ENCODE results near the gene TMEM200C.

Gene TMEM200C

DNA sequence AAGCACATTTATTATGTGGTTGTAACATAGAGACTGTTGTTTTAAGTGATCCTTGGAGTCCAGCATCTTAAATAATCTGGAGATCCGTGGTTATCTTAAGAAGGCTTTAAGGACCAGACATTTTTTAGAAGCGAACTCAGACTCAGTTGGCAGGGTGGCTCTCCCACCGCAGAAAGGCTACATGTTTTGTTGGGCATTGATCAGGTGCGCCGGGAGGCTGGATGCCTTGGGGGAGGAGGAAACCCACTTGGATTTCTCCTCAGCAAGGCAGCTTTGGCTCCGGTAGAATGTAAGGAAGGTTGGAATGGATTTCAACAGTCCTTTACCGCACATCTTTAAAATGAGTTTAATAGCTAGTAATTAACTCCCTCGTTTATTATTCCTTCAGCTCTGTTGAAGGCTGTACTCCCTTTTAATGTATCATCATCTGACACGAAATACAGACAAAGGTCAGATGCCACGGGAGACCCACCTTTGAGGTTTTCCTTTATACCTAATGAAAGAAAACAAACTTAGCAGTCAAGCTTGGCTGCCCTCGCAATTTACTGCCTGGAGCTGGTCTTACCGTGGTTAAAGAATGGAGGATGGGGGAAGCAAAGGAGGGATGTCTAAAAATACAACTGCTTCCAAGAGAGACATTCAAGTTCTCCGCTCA lies 1.2 kb downstream of the TMEM200C start:
- DNase-seq (ENCODE audit: extremely low spot score) = no peak
- ChIA-PET CTCF (no interaction called here), POLR2A (interaction anchor here (0.6 kb wide), 1 partner anchor 132 kb away, joined by 4 read pairs; no protein-coding TSS in a partner anchor)
- no peak for TF ChIP-seq FOXK2 (IDR thresholded peaks at IDR 0.05)
- TF ChIP-seq SUZ12 (IDR thresholded peaks at IDR 0.05) = no peak
- no peak for TF ChIP-seq CTBP1 (IDR thresholded peaks at IDR 0.05; ENCODE audit: borderline replicate concordance)
- no peak for TF ChIP-seq ARNT (IDR thresholded peaks at IDR 0.05)
- TF ChIP-seq, protein P1, sequence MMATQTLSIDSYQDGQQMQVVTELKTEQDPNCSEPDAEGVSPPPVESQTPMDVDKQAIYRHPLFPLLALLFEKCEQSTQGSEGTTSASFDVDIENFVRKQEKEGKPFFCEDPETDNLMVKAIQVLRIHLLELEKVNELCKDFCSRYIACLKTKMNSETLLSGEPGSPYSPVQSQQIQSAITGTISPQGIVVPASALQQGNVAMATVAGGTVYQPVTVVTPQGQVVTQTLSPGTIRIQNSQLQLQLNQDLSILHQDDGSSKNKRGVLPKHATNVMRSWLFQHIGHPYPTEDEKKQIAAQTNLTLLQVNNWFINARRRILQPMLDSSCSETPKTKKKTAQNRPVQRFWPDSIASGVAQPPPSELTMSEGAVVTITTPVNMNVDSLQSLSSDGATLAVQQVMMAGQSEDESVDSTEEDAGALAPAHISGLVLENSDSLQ (IDR thresholded peaks at IDR 0.05) = no peak

DNA sequence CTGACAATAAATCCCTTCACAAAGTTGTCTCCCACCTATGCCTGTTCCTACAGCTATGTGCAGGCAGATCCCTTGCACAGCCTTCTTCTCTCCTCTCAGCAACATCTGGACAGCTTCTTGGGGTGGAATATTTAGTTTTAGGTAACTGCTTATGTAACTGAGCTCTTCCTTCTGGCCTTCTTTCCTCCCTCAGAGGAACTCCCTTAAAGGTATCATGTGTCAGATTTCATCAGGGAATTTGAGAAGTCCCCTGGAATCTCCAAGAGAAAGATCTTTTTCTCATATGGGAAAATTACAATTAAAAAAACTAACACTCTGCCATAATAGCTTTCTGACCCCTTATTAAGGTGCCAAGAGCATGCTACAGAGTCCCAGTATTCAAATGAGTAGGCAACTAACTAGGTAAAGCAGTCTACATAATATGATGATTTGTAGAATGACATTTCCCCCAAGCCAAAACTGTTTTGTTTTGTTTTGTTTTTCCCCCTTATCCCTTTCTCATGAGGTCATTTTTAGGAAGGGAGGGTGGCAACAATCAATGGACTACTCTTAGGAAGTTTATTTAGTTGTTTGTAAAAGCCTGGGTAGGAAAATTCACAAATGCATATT lies 2.4 kb downstream of the TMEM200C start:
- ChIA-PET POLR2A (interaction anchor here (0.9 kb wide), 1 partner anchor 22 kb away, joined by 3 read pairs; no protein-coding TSS in a partner anchor), CTCF (no interaction called here)
- no peak for DNase-seq (ENCODE audit: extremely low spot score)
- TF ChIP-seq ZNF384 (IDR thresholded peaks at IDR 0.05) (no peak), BHLHE40 (IDR thresholded peaks at IDR 0.05; ENCODE audit: borderline replicate concordance) (no peak), FOXA1 (IDR thresholded peaks at IDR 0.05) (no peak), TARDBP (IDR thresholded peaks at IDR 0.05) (no peak), FOXK2 (IDR thresholded peaks at IDR 0.05) (no peak), HDGF (IDR thresholded peaks at IDR 0.05; ENCODE audit: borderline replicate concordance) (no peak), FOXM1 (IDR thresholded peaks at IDR 0.05; ENCODE audit: borderline replicate concordance) (no peak), SUZ12 (IDR thresholded peaks at IDR 0.05) (no peak), NFRKB (IDR thresholded peaks at IDR 0.05) (no peak), LEF1 (IDR thresholded peaks at IDR 0.05; ENCODE audit: borderline replicate concordance) (no peak), L3MBTL2 (conservative IDR thresholded peaks at IDR 0.05) (no peak), ELF4 (IDR thresholded peaks at IDR 0.05) (no peak), CTBP1 (IDR thresholded peaks at IDR 0.05; ENCODE audit: borderline replicate concordance) (no peak), SP1 (IDR thresholded peaks at IDR 0.05) (no peak), ARNT (IDR thresholded peaks at IDR 0.05) (no peak)
- TF ChIP-seq, protein P1 (IDR thresholded peaks at IDR 0.05) = no peak

DNA sequence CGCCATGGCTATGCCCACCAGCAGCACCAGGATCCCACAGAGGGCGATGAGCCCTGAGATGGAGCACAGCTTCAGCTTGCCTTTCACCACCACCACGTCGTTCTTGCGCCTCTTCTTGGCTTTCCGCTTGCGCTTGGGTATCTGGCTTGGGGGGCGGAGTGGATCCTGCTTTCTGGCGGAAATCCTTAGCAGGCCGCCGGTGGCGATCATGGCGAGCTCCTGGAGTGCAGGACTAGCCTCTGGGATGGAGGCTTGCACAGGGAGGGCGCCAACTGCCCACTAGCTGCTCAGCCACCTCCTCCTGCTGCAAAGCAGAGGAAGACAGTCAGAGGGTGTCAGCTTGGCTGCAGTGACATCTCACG lies 3.5 kb downstream of the TMEM200C start:
- TF ChIP-seq BHLHE40 (IDR thresholded peaks at IDR 0.05; ENCODE audit: borderline replicate concordance) (no peak), ELF4 (IDR thresholded peaks at IDR 0.05) (no peak), L3MBTL2 (conservative IDR thresholded peaks at IDR 0.05) (no peak)
- DNase-seq (ENCODE audit: extremely low spot score) = no peak
- CTCF ChIA-PET = no interaction called here
- POLR2A ChIA-PET = no interaction called here

DNA sequence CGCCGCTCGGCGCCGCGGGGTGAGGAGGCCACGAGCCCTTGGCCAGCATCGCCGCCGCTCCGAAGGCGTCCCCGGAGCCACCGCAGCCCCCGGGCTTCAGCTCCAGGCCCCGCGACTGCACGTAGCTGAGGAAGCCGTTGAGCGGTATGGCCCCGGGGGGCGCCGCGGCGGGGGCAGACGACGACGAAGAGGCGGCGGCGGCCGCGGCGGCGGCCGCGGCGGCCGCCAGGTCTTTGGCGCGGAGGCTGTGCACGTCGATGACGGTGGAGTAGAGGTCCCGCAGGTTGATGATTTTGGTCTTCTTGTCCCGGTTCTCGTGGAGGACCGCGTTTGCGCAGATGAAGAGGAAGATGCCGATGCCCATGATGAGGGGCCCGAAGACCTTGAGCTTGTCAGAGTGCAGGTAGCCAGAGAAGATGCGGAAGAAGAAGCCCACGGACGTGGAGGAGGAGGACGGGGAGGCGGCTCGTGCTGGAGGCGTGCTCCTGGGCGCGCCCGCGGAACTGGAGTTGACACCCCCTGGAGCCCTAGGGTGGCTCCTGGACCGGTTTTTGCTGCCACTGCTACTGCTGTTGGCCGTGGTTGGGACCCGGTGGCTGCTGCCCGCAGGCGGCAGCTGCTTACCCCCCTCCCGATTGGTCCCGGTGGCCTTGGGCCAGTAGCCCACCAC lies 4.0 kb downstream of the TMEM200C start:
- DNase-seq (ENCODE audit: extremely low spot score) = no peak
- TF ChIP-seq ARNT (IDR thresholded peaks at IDR 0.05) = no peak
- no peak for TF ChIP-seq FOXK2 (IDR thresholded peaks at IDR 0.05)
- no peak for TF ChIP-seq HDGF (IDR thresholded peaks at IDR 0.05; ENCODE audit: borderline replicate concordance)
- no peak for TF ChIP-seq LEF1 (IDR thresholded peaks at IDR 0.05; ENCODE audit: borderline replicate concordance)
- no peak for TF ChIP-seq L3MBTL2 (conservative IDR thresholded peaks at IDR 0.05)
- TF ChIP-seq ELF4 (IDR thresholded peaks at IDR 0.05) = no peak
- no peak for TF ChIP-seq BHLHE40 (IDR thresholded peaks at IDR 0.05; ENCODE audit: borderline replicate concordance)
- no peak for TF ChIP-seq FOXM1 (IDR thresholded peaks at IDR 0.05; ENCODE audit: borderline replicate concordance)
- TF ChIP-seq ZNF384 (IDR thresholded peaks at IDR 0.05) = no peak
- no peak for TF ChIP-seq FOXA1 (IDR thresholded peaks at IDR 0.05)
- TF ChIP-seq SUZ12 (IDR thresholded peaks at IDR 0.05) = no peak
- TF ChIP-seq, protein P1 (IDR thresholded peaks at IDR 0.05) = no peak
- no peak for TF ChIP-seq TARDBP (IDR thresholded peaks at IDR 0.05)
- TF ChIP-seq CTBP1 (IDR thresholded peaks at IDR 0.05; ENCODE audit: borderline replicate concordance) = no peak
- no peak for TF ChIP-seq SP1 (IDR thresholded peaks at IDR 0.05)
- TF ChIP-seq NFRKB (IDR thresholded peaks at IDR 0.05) = no peak
- ChIA-PET POLR2A (no interaction called here), CTCF (interaction anchor here (1.5 to 1.6 kb wide), 2 partner anchors 13 to 23 kb away, joined by 3 to 4 read pairs; no protein-coding TSS in a partner anchor)

DNA sequence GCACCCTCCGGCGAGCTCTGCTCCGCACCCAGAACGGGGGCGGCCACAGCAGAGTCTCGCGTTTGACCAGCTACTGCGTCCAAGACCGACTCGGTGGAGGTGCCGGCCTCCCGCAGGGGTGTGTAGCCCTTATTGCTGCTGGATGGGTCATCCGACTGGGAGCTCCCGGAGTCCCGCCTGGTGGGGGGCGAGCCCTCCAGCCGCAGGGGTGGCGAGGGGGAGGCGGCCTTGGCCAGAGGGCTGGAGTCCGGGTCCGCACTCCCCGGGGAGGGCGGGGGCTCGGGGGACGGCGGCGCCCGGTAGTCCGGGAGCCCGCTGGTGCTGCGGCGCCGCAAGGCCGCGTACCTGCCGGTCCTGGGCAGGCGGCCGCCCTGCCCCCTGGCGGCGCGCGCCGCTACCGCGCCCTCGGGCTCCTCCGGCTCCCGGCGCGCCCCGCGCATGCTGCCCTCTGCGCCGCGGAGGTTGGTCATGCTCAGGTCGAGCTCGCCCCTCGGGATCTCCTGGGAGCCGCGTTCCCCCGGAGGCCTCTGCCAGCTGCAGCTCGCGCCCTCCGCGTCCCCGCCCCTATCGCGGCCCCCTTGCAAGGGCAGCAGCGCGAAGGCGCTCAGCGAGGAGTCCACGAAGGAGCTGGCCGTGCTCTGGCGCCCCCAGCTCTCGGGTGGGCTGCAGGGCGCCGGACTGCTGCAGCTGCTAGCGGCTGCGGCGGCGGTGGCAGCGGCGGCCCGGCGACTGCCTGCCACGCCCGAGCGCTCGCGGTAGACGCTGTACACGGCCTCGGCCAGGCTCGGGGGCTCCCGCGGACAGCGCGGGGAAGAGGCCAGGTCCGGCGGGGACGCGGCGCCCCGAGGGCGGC lies 4.8 kb downstream of the TMEM200C start:
- POLR2A ChIA-PET = no interaction called here
- DNase-seq (ENCODE audit: extremely low spot score) = no peak
- CTCF ChIA-PET = interaction anchor here (1.0 to 1.6 kb wide), 3 partner anchors 14 to 166 kb away, joined by 3 to 4 read pairs (median 3); no protein-coding TSS in a partner anchor
- no peak for TF ChIP-seq SUZ12 (IDR thresholded peaks at IDR 0.05)
- TF ChIP-seq HDGF (IDR thresholded peaks at IDR 0.05; ENCODE audit: borderline replicate concordance) = no peak
- TF ChIP-seq SP1 (IDR thresholded peaks at IDR 0.05) = no peak
- no peak for TF ChIP-seq NFRKB (IDR thresholded peaks at IDR 0.05)
- no peak for TF ChIP-seq TARDBP (IDR thresholded peaks at IDR 0.05)
- TF ChIP-seq, protein P1 (IDR thresholded peaks at IDR 0.05) = no peak
- no peak for TF ChIP-seq LEF1 (IDR thresholded peaks at IDR 0.05; ENCODE audit: borderline replicate concordance)
- no peak for TF ChIP-seq FOXM1 (IDR thresholded peaks at IDR 0.05; ENCODE audit: borderline replicate concordance)
- no peak for TF ChIP-seq ELF4 (IDR thresholded peaks at IDR 0.05)
- TF ChIP-seq CTBP1 (IDR thresholded peaks at IDR 0.05; ENCODE audit: borderline replicate concordance) = no peak
- TF ChIP-seq ARNT (IDR thresholded peaks at IDR 0.05) = no peak
- no peak for TF ChIP-seq L3MBTL2 (conservative IDR thresholded peaks at IDR 0.05)
- TF ChIP-seq FOXA1 (IDR thresholded peaks at IDR 0.05) = no peak
- TF ChIP-seq FOXK2 (IDR thresholded peaks at IDR 0.05) = no peak
- no peak for TF ChIP-seq BHLHE40 (IDR thresholded peaks at IDR 0.05; ENCODE audit: borderline replicate concordance)
- TF ChIP-seq ZNF384 (IDR thresholded peaks at IDR 0.05) = no peak
